Right forelimb (tissue), 1 donor: ENCODE data around the gene PRCD.

Source experiments
- DNase-seq: peaks from one replicate; pipeline ENCODE4 v3.0.0-alpha.2; 2018

Gene PRCD

DNA sequence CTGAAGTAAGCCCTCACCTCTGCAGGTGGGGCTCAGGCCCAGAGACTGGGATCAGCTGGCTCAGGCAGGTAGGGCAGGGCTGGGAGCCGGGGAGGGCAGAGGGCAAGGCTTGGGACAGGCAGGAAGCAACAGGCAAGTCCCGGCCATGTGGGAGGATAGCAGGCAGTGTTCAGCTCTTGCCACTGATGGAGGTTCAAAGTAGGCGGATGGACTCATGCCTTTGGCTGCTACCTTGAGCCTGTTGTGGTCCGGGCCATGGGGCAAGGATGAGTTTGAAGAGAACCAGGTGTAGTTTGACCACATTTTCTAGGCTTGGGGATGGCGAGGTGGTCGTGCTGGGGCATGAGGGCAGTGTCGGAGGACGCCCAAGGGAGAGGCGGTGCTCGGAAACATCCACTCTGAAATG lies 2.7 kb downstream of the PRCD start:
- DNase-seq = no peak

- DNase-seq = no peak
Observed at GRCh38 chr17:76542984-76543383, 3.1 kb downstream of the PRCD start.

GRCh38 chr17:76543482-76543825 lies 3.6 kb downstream of the PRCD start:
- DNase-seq = no peak

- DNase-seq = no peak
Observed at GRCh38 chr17:76543826-76544545, 4.1 kb downstream of the PRCD start.

GRCh38 chr17:76544546-76545365 lies 4.9 kb downstream of the PRCD start:
- no peak for DNase-seq

- DNase-seq = no peak
Observed at GRCh38 chr17:76545918-76546555, 6.2 kb downstream of the PRCD start.

- no peak for DNase-seq
Observed at GRCh38 chr17:76546556-76547182, 6.8 kb downstream of the PRCD start.

GRCh38 chr17:76547183-76547641 lies 7.4 kb downstream of the PRCD start:
- DNase-seq = no peak

GRCh38 chr17:76547642-76548202 lies 7.9 kb downstream of the PRCD start:
- no peak for DNase-seq

GRCh38 chr17:76548378-76549214 lies 8.8 kb downstream of the PRCD start:
- DNase-seq = no peak

GRCh38 chr17:76549215-76549518 lies 9.3 kb downstream of the PRCD start:
- DNase-seq = no peak

GRCh38 chr17:76549539-76549938 lies 9.7 kb downstream of the PRCD start:
- no peak for DNase-seq

- no peak for DNase-seq
Observed at GRCh38 chr17:76550712-76551615, 11.1 kb downstream of the PRCD start.

DNA sequence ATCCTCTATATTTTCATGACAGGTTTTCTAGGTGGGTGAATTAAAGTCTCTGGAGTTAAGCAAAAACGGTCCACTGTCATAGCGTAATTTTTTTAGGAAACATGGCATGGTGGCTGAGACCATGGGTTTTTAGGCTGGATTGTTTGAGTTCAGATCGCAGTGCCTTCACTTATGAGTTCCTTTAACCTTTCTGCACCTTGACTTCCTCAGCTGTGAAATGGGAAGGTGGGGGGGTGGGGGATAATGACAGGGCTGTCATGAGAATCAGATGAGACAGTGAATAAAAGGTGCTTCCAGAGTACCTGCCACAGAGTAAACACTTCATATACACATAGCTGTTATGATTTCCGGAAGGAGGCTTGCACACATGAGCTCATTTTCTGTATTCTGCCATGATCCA lies 11.8 kb downstream of the PRCD start:
- DNase-seq = no peak

DNA sequence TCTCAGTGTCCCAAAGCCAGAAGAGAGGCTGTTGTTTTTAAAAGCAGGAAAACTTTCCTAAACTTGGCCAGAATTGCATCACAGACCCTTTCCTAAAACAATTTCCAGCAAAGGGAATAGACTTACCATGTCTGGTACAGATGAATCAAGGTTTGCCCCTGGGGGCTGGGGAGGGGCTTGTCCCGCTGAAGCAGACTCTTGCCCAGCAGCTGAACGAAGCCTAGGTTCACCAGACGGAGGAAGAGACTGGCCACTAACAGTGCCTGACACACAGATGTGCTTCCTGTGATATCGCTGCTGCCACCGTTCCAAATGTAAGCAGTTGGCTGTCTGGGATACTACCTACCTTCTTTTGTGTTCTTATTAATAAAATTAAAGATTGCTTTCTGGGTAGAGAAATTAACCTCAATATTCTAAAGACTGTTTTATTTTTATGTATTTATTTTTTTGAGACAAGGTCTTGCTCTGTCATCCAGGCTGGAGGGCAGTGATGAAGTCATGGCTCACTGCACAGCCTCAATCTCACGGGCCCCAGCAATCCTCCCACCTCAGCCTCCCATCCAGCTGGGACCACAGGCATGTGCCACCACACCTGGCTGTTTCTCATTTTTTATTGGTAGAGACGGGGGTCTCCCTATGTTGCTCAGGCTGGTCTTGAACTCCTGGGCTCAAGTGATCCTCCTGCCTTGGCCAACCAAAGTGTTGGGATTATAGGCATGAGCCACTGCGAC lies 13.5 kb downstream of the PRCD start:
- DNase-seq = no peak

GRCh38 chr17:76554131-76554530 lies 14.3 kb downstream of the PRCD start:
- DNase-seq = no peak

GRCh38 chr17:76556765-76557367 lies 17.0 kb downstream of the PRCD start:
- no peak for DNase-seq

DNA sequence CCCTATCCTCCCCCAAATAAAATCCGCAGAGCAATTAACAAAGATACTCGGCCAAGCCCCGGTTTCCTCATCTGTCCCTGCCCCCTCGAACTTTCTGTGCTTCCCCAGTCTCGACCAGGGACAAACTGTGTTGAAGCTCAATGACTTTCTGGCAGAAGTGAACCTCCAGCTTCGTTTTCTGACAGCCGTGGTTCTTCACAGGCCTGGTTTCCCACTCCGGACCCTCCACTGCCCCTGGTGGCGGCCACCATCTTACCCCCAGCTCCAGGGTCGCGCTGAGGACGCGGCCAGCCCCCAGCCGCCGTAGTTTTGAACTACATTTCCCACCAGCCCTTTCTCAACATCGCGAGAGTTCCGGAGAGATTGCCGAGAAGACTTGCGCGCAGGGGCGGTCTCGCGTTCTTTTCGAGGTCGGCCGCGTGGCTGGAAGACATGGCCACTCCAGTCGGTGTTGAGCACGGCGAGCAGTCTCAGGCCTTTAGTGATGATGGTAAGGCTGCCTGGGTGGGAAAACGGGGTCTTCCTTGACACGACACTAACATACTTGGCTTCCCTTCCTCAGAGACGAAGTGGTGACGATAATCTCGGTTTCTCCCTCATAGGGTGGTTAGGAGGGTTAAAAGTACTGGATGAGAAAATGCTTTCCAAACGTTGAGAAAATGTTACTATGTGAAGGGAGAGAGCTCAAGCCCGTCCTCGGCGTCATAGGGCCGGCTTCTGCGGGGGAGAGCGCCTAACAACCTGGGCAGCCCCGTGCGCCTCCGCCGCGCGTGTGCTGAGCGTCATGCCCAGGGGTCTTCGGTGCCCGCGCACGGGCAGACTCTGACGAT lies 17.7 kb downstream of the PRCD start:
- peak; percentile 98 for DNase-seq
